Right cardiac atrium (tissue), 5 donors: ENCODE data around the gene RIN3. TPM values are rescaled to one million over a fixed set of nuclear protein-coding genes. Genes with fewer than 3 reads are reported as not detected.

Experiments used
- ATAC-seq, 2 donors: fragments of 200-7000 bp; cut with Tn5 transposase; one replicate each; pipeline versions ENCODE4 v1.8.0 to v1.9.1; 2020; ENCODE audit warnings: moderate library complexity in 2 of 2, mild to moderate bottlenecking in 1 of 2
- DNase-seq, 3 donors: peaks; one replicate each; pipeline ENCODE4 v3.0.0-alpha.2; 2020
- H3K27ac ChIP-seq: one replicate; pipeline ENCODE4 v1.5.1; 2013; ENCODE audit warnings: mild to moderate bottlenecking, low read length, control low read depth, moderate library complexity
- H3K27me3 ChIP-seq: one replicate; pipeline ENCODE4 v1.6.1; 2013; ENCODE audit not compliant: control insufficient read depth, insufficient read depth
- H3K4me1 ChIP-seq: one replicate; pipeline ENCODE4 v1.6.1; 2013; ENCODE audit warnings: low read length; ENCODE audit not compliant: control insufficient read depth, insufficient read depth
- H3K4me3 ChIP-seq: one replicate; pipeline ENCODE4 v1.5.1; 2013; ENCODE audit warnings: low read length, control low read depth
- H3K9me3 ChIP-seq: one replicate; pipeline ENCODE4 v1.6.1; 2013; ENCODE audit warnings: low read length; ENCODE audit not compliant: control insufficient read depth
- whole genome bisulfite sequencing: extraction: QIAGEN DNeasy Blood & Tissue Kit; methylation state at CpG from one replicate; pipeline ENCODE4 v1.1.7; 2013; 5-methylcytosine and 5-hydroxymethylcytosine counted together
- intact Hi-C, 4 donors: fragments of 100-400 bp; cut with DNase I; formaldehyde crosslinking; loops; one replicate each; pipeline versions ENCODE4 v1.11.0 to v1.14.0; 2022 to 2023
- polyA plus RNA-seq: library from polyadenylated mRNA; stranded (reverse); fragments of 200-250 nt; gene quantifications from one replicate; pipeline ENCODE4 v1.2.3, GENCODE V29; 2013
- total RNA-seq, 4 donors: library from RNA; stranded (reverse); fragmentation: NEBNext Ultra II Directional; extraction: Animal tissue kit (Norgen Biotek cat#: 25700); gene quantifications; one replicate each; pipeline ENCODE4 v1.2.1, GENCODE V29; 2021
- donor health status: healthy with polysubstance abuse.
- donor health status: DM: no; HTN: yes; CAD: no.
- donor health status: DM: no; HTN: no; CAD: no.
- donor health status: DM: no; HTN: yes; CAD: no; lungs with severe emphysema.
- donor health status: DM: yes; HTN: yes; CAD: no.

RIN3 gene
- total and polyA plus RNA-seq, 5 donors, result 7.5 to 15.2 (median 14.2) TPM

GRCh38 chr14:92688434-92689375 lies 175.1 kb downstream of the RIN3 start:
- ATAC-seq (no peak), DNase-seq (peak in 1 of 3 donors; percentile 66)
- 87% methylated on average over 30 of the region's 30 CpGs for whole genome bisulfite sequencing
- H3K27me3 ChIP-seq, result no peaks in the 10 kb centered on the region
- H3K27ac ChIP-seq, result no peak overlapping the region
- no peaks in the 10 kb centered on the region for H3K9me3 ChIP-seq
- H3K4me3 ChIP-seq, result no peak overlapping the region
- intact Hi-C loops, result no loop called here
- H3K4me1 ChIP-seq, result peaks cover 9% of the 10 kb centered on the region

DNA sequence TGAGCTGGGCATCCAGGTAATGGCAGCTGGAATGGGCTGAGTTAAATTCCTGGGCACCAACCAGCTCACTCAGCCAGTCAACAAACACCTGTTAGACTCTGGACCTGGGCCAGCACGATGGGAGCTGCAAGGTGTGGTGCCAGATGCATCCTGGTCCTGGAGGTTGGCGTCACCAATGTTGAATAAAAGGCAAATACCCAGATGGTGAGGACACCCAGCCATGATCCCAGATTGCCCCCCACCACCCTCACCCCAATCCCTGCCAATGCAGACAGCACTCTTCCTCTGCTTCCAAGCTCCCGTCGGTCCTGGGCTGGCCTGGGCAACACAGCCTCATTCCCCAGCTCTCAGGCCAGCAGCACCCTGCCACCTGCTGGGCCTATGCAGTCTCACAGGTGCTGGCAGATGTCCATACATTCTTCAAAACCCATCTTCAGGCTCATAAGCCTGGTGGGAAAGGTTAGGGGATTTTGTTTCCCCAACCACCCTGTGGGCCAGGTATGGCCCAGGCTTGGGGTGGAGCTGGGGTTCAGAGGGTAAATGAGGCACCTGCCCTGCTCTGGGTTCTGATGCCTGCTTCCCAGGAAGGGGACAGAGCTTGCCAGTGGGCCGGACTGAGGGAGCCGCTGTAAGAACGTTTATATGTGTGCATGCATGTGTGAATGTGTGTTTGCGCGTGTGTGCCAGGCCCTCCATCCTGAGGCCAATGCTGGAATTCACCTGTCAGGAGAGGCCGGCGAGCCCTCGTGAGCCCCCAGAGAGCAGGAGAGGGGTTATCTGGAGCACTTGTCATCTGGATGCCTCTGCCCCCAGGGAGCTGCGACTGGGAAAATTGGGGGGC lies 176.8 kb downstream of the RIN3 start:
- peaks cover 9% of the 10 kb centered on the region for H3K4me1 ChIP-seq
- H3K27me3 ChIP-seq, result no peaks in the 10 kb centered on the region
- H3K27ac ChIP-seq, result no peak overlapping the region
- H3K9me3 ChIP-seq, result no peaks in the 10 kb centered on the region
- 68% methylated on average over 13 of the region's 13 CpGs for WGBS
- DNase-seq (peak in 1 of 3 donors; percentile 60), ATAC-seq (no peak)
- no peak overlapping the region for H3K4me3 ChIP-seq
- intact Hi-C loops, result no loop called here

DNA sequence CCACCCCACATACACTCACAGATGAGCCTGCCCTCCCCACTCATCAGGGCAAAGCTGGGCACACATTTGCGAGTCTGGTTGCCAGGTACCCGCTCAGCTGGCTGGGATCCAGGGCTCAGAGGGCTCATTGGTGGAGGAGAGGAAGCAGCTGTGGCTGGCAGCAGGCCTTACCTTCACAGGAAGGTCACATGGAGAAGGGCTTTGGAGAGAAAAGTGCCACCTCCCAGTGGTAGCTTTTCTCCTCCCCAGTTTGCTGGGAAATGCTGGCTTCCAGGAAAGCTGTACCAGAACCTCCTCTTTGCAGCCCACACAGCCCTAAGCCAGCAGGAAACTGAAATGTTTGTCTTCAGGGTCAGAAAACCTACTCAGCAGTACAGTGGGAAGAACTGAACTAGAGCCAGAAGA lies 179.2 kb downstream of the RIN3 start:
- WGBS, result 10% methylated on average over 2 of the region's 2 CpGs
- H3K4me1 ChIP-seq, result peaks cover 9% of the 10 kb centered on the region
- H3K4me3 ChIP-seq, result no peak overlapping the region
- DNase-seq (peak; percentile 75 to 91 (median 90)), ATAC-seq (peak; percentile 42 to 57)
- H3K27me3 ChIP-seq, result no peaks in the 10 kb centered on the region
- H3K27ac ChIP-seq, result peak overlapping the region; percentile 4
- H3K9me3 ChIP-seq, result no peaks in the 10 kb centered on the region
- intact Hi-C loops, result no loop called here

GRCh38 chr14:92693998-92694795 lies 180.6 kb downstream of the RIN3 start:
- WGBS, result 75% methylated on average over 18 of the region's 18 CpGs
- intact Hi-C loops, result no loop called here
- peaks cover 9% of the 10 kb centered on the region for H3K4me1 ChIP-seq

DNA sequence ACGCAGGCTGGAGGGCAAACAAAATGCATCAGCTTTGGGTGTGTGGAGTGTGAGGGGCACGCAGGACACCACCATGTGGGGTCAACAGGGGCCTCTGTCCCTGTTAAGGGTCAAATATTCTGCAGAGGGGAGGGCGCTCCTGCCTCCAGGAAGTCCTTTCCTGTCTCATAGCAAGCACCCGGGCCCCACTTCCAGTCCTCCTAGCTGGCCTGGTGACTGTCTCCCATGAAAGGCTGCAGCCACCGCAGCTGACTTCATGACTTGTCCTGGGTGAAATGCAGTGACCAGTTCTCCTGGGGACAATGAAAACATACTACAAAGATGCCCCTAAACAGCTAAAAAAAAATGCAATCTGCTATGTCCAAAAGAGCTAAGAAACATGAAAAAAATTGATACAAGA lies 181.2 kb downstream of the RIN3 start:
- H3K9me3 ChIP-seq, result no peaks in the 10 kb centered on the region
- H3K27ac ChIP-seq, result no peak overlapping the region
- intact Hi-C loops, result no loop called here
- DNase-seq (no peak), ATAC-seq (no peak)
- H3K4me1 ChIP-seq, result peaks cover 9% of the 10 kb centered on the region
- H3K27me3 ChIP-seq, result no peaks in the 10 kb centered on the region
- 53% methylated on average over 5 of the region's 5 CpGs for WGBS
- no peak overlapping the region for H3K4me3 ChIP-seq

More at GRCh38 chr14:92693998-92694795, 180.6 kb downstream of the RIN3 start:
- Histone ChIP-seq H3K4me3 (no peak overlapping the region), H3K27me3 (no peaks in the 10 kb centered on the region), H3K9me3 (no peaks in the 10 kb centered on the region), H3K27ac (no peak overlapping the region)
- ATAC-seq (peak in 1 of 2 donors; percentile 22), DNase-seq (peak in 1 of 3 donors; percentile 58)

DNA sequence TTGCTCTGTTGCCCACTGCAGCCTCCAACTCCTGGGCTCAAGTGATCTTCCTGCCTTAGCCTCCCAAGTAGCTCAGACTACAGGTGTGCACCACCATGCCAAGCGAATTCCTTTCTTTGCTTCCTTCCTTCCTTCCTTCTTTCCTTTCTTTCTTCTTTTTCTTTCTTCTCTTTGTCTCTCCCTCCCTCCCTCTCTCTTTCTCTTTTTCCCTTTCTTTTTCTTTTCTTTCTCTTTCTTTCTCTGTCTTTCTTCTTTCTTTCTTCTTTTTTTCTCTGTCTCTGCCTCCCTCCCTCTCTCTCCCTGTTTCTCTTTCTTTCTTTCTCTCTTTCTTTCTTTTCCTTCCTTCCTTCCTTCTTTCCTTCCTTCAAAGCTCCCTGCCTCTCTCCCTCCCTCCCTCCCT lies 182.0 kb downstream of the RIN3 start:
- WGBS, result 98% methylated on average over 1 of the region's 1 CpG
- DNase-seq (no peak), ATAC-seq (no peak)
- no peaks in the 10 kb centered on the region for H3K27me3 ChIP-seq
- H3K4me1 ChIP-seq, result peaks cover 9% of the 10 kb centered on the region
- H3K27ac ChIP-seq, result no peak overlapping the region
- no peak overlapping the region for H3K4me3 ChIP-seq
- H3K9me3 ChIP-seq, result no peaks in the 10 kb centered on the region
- intact Hi-C loops, result no loop called here

- Histone ChIP-seq H3K9me3 (no peaks in the 10 kb centered on the region), H3K4me3 (no peak overlapping the region), H3K4me1 (peaks cover 9% of the 10 kb centered on the region), H3K27me3 (no peaks in the 10 kb centered on the region), H3K27ac (no peak overlapping the region)
- intact Hi-C loops, result no loop called here
- ATAC-seq (no peak), DNase-seq (no peak)
- WGBS, result 75% methylated on average over 4 of the region's 4 CpGs
Measured at GRCh38 chr14:92696366-92696765, 182.8 kb downstream of the RIN3 start.

DNA sequence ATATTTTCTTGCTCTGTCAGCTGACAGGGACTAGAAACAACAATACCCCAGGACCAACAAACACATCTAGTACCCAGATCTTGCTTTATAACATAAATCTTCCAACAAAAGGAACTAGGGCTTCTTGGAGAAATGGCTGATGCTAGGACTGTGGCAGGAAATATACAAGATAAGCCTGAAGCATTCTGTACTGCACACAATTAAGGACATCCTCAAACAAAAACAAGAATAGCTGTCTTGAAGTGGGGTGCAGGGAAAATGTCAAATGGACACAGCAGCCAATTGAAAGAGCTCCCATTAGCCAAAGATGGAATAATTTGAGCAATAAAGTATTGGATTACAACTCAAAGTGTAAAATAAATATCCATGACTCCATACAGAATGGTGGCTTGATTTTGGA lies 184.8 kb downstream of the RIN3 start:
- Histone ChIP-seq H3K4me3 (no peak overlapping the region), H3K9me3 (no peaks in the 10 kb centered on the region), H3K27ac (no peak overlapping the region), H3K27me3 (no peaks in the 10 kb centered on the region), H3K4me1 (peaks cover under 1% of the 10 kb centered on the region)
- DNase-seq (no peak), ATAC-seq (no peak)
- intact Hi-C loops, result no loop called here

GRCh38 chr14:92701826-92702225 lies 188.2 kb downstream of the RIN3 start:
- 89% methylated on average over 10 of the region's 10 CpGs for WGBS

GRCh38 chr14:92702441-92702918 lies 188.9 kb downstream of the RIN3 start:
- WGBS, result 82% methylated on average over 9 of the region's 9 CpGs
- Histone ChIP-seq H3K27me3 (no peaks in the 10 kb centered on the region), H3K4me3 (no peak overlapping the region), H3K9me3 (no peaks in the 10 kb centered on the region), H3K27ac (no peak overlapping the region), H3K4me1 (no peaks in the 10 kb centered on the region)
- intact Hi-C loops, result no loop called here
- ATAC-seq, result peak; percentile 41 to 46
- DNase-seq, result no peak

More at GRCh38 chr14:92701826-92702225, 188.2 kb downstream of the RIN3 start:
- no peak for DNase-seq
- H3K27me3 ChIP-seq, result no peaks in the 10 kb centered on the region
- H3K27ac ChIP-seq, result no peak overlapping the region
- intact Hi-C loops, result no loop called here
- no peak overlapping the region for H3K4me3 ChIP-seq
- H3K4me1 ChIP-seq, result no peaks in the 10 kb centered on the region
- no peak for ATAC-seq
- no peaks in the 10 kb centered on the region for H3K9me3 ChIP-seq
